ENCODE measurements around the gene PIP5KL1.

DNA sequence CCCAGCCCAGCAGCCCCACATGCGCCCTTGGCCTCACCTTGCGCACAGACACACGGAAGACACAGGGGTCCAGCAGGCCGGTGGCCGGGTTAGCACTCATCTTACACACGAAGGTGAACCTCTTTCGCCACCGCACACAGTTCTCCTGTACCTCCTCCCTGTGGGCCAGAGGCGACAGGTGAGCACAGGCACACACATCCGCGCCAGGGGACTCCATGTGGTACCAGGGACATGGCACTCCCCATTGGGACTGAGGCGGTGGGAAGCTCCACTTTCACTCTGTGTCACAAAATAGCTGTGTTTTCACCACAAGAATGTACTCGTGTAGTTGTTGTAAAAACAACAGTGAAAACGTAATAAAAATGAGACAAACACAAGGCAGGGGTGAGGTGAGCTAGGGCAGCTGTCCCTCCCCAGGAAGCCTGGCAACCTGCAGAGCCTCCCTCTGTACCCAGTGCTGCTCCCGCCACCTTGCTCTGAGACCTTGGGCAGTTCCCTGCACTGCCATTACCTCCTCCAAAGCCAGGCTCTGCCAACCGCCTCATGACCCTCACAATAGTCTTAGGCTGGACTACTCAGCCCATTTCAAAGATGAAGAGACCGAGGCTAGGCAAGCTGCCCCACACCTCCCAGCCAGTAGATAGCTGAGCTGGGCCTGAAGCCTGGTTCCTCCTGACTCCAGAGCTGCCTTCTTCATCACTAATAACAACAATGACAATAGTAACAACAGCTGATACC lies 23.4 kb upstream of the PIP5KL1 start:
- TF ChIP-seq, protein P1, sequence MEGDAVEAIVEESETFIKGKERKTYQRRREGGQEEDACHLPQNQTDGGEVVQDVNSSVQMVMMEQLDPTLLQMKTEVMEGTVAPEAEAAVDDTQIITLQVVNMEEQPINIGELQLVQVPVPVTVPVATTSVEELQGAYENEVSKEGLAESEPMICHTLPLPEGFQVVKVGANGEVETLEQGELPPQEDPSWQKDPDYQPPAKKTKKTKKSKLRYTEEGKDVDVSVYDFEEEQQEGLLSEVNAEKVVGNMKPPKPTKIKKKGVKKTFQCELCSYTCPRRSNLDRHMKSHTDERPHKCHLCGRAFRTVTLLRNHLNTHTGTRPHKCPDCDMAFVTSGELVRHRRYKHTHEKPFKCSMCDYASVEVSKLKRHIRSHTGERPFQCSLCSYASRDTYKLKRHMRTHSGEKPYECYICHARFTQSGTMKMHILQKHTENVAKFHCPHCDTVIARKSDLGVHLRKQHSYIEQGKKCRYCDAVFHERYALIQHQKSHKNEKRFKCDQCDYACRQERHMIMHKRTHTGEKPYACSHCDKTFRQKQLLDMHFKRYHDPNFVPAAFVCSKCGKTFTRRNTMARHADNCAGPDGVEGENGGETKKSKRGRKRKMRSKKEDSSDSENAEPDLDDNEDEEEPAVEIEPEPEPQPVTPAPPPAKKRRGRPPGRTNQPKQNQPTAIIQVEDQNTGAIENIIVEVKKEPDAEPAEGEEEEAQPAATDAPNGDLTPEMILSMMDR (IDR thresholded peaks at IDR 0.05) = no peak
- no peak for TF ChIP-seq POLR2AphosphoS5 (IDR thresholded peaks at IDR 0.05)

Measured in prostate gland (tissue), 2 donors.